ENCODE results near the gene TFCP2L1.

DNA sequence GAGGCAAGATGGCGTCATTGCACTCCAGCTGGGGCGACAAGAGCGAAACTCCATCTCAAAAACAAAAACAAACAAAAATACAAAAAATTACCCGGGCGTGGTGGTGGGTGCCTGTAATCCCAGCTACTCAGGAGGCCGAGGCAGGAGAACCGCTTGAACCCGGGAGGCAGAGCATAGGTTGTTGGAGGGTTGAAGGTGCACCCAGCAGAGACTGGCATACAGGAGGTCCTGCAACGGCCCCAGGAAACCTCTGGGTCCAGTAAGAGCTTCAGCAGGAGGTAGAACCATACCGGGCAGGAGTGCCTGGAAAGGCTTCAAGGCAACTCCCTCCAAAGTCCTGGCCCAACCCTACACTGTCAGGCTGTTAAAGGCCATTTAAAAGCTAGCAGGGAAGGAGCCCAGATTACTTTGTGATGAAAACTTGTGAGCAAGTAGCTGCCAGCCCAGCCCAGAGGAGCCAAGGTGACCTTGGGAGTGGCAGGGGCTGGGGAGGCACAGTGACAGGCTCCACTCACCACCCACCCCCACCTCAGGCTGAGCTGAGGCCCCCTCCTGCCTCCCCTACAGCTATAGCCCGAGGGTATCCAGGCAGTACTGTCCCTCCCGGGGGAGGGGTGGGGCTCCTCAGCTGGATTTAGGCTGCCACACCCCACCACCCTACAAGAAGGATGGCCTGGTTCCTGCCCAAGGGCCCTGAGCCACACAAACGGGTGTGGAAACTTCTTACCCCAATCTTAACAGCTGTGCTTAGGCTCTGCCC, 28.1 kb downstream of the TFCP2L1 start:
- no peak for TF ChIP-seq ESRRA (CRISPR knock-in tag; IDR thresholded peaks at IDR 0.05; ENCODE audit: borderline replicate concordance)
- no peak for TF ChIP-seq ZNF121 (CRISPR knock-in tag; IDR thresholded peaks at IDR 0.05)
- TF ChIP-seq, protein P1, sequence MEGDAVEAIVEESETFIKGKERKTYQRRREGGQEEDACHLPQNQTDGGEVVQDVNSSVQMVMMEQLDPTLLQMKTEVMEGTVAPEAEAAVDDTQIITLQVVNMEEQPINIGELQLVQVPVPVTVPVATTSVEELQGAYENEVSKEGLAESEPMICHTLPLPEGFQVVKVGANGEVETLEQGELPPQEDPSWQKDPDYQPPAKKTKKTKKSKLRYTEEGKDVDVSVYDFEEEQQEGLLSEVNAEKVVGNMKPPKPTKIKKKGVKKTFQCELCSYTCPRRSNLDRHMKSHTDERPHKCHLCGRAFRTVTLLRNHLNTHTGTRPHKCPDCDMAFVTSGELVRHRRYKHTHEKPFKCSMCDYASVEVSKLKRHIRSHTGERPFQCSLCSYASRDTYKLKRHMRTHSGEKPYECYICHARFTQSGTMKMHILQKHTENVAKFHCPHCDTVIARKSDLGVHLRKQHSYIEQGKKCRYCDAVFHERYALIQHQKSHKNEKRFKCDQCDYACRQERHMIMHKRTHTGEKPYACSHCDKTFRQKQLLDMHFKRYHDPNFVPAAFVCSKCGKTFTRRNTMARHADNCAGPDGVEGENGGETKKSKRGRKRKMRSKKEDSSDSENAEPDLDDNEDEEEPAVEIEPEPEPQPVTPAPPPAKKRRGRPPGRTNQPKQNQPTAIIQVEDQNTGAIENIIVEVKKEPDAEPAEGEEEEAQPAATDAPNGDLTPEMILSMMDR (IDR thresholded peaks at IDR 0.05) = no peak
- no peak for TF ChIP-seq GABPB1 (CRISPR knock-in tag; IDR thresholded peaks at IDR 0.05)
- no peak for TF ChIP-seq MXD4 (CRISPR knock-in tag; IDR thresholded peaks at IDR 0.05; ENCODE audit: borderline replicate concordance)
- TF ChIP-seq NR3C1 (CRISPR knock-in tag; conservative IDR thresholded peaks at IDR 0.05; ENCODE audit: low read depth) = no peak
- no peak for TF ChIP-seq MLX (CRISPR knock-in tag; IDR thresholded peaks at IDR 0.05)
- TF ChIP-seq ZNF425 (CRISPR knock-in tag; conservative IDR thresholded peaks at IDR 0.05) = no peak
- no peak for TF ChIP-seq FOXK1 (CRISPR knock-in tag; IDR thresholded peaks at IDR 0.05)
- TF ChIP-seq ZNF512 (CRISPR knock-in tag; IDR thresholded peaks at IDR 0.05; ENCODE audit: borderline replicate concordance) = no peak
- no peak for TF ChIP-seq SMAD4 (CRISPR knock-in tag; IDR thresholded peaks at IDR 0.05)
